Mesothelial cell of epicardium (in vitro differentiated cells): ENCODE data around the gene GRIA1. TPM values are rescaled to one million over a fixed set of nuclear protein-coding genes. Genes with fewer than 3 reads are reported as not detected.

ENCODE experiments used
- DNase-seq, 2 experiments: peaks; one replicate each; pipeline ENCODE4 v3.0.0; 2021; ENCODE audit warnings: low spot score in 2 of 2; ENCODE audit not compliant: unreplicated experiment in 2 of 2
- H3K27ac Mint-ChIP-seq: 2 replicates; pipeline ENCODE4 v1.8.0; 2021; ENCODE audit warnings: mixed read lengths
- H3K27me3 Mint-ChIP-seq: 2 replicates; pipeline ENCODE4 v1.8.0; 2021; ENCODE audit warnings: low read depth, mixed read lengths
- H3K36me3 Mint-ChIP-seq: 2 replicates; pipeline ENCODE4 v1.8.0; 2021; ENCODE audit warnings: mixed read lengths
- H3K4me1 Mint-ChIP-seq: 2 replicates; pipeline ENCODE4 v1.8.0; 2021; ENCODE audit warnings: mixed read lengths
- H3K4me3 Mint-ChIP-seq: 2 replicates; pipeline ENCODE4 v1.8.0; 2021; ENCODE audit warnings: mild to moderate bottlenecking, moderate library complexity, mixed read lengths
- H3K9me3 Mint-ChIP-seq: 2 replicates; pipeline ENCODE4 v1.8.0; 2021; ENCODE audit warnings: mixed read lengths
- CTCF ChIP-seq: fragments of 200-600 bp; sonication (generic); IDR thresholded peaks from one replicate; pipeline ENCODE4 v1.5.0; 2021; ENCODE audit warnings: antibody characterized with exemption; ENCODE audit not compliant: unreplicated experiment
- total RNA-seq: library from RNA; stranded (reverse); gene quantifications from 3 replicates; pipeline ENCODE4 v1.2.1, GENCODE V29; 2021

GRIA1 gene
- total RNA-seq, 1 donor from 2014 or later, result 1.3 TPM

DNA sequence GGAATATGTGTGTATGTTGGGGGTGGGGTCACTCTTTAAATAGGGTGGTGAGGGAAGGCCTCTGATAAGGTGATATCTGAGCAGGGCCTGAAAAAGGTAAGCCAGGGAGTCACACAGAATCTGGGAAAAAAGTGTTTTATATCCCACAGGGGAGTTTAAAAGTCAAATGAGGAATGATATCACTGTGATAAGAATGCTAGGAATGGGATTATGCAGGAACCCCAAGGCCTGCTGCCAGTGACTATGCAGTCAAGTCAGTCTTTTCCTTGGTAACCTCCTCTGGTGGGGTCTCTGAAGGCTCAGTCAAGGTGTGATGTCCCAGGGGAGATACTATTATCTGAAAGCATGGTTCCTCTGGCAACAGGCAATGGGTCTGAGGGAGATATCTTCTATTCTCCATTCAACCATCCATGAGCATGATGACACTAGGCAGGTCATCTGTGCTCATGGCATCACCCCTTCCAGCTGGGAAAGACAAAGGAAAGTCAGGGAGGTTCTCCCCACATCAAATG, 53.5 kb downstream of the GRIA1 start:
- TF ChIP-seq CTCF, result no peak
- no peak overlapping the region for H3K4me3 Mint-ChIP-seq
- H3K27ac Mint-ChIP-seq, result no peak overlapping the region
- H3K4me1 Mint-ChIP-seq, result no peaks in the 10 kb centered on the region
- no peak for DNase-seq
- peaks cover 4% of the 10 kb centered on the region for H3K9me3 Mint-ChIP-seq
- H3K36me3 Mint-ChIP-seq, result no peaks in the 10 kb centered on the region
- no peaks in the 10 kb centered on the region for H3K27me3 Mint-ChIP-seq

GRCh38 chr5:153544706-153545105, 54.2 kb downstream of the GRIA1 start:
- Mint-ChIP-seq H3K4me1 (no peaks in the 10 kb centered on the region), H3K4me3 (no peak overlapping the region), H3K36me3 (no peaks in the 10 kb centered on the region), H3K27me3 (no peaks in the 10 kb centered on the region), H3K9me3 (peaks cover 4% of the 10 kb centered on the region), H3K27ac (no peak overlapping the region)
- no peak for TF ChIP-seq CTCF
- no peak for DNase-seq

DNA sequence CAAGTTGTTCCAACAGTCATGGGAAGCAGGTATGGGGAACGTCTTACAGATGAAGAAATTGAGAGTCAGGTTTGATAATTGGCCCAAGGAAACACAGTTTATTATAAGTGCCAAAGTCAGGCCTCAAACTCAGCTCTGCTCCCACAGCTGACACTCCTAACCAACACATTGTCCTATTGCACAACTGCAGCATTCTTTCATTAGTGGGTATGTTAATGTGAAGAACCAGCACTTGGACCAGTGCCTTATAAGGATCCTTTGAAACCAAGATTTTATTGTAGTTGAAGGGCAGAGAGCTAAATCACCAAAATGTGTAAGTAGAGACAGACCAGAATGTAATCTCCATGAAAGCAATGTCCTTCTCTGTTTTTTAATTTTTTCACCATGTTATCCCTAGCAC, 56.1 kb downstream of the GRIA1 start:
- Mint-ChIP-seq H3K27ac (no peak overlapping the region), H3K4me3 (no peak overlapping the region), H3K9me3 (peaks cover 4% of the 10 kb centered on the region), H3K27me3 (no peaks in the 10 kb centered on the region), H3K4me1 (peaks cover 5% of the 10 kb centered on the region), H3K36me3 (no peaks in the 10 kb centered on the region)
- no peak for DNase-seq
- no peak for TF ChIP-seq CTCF

DNA sequence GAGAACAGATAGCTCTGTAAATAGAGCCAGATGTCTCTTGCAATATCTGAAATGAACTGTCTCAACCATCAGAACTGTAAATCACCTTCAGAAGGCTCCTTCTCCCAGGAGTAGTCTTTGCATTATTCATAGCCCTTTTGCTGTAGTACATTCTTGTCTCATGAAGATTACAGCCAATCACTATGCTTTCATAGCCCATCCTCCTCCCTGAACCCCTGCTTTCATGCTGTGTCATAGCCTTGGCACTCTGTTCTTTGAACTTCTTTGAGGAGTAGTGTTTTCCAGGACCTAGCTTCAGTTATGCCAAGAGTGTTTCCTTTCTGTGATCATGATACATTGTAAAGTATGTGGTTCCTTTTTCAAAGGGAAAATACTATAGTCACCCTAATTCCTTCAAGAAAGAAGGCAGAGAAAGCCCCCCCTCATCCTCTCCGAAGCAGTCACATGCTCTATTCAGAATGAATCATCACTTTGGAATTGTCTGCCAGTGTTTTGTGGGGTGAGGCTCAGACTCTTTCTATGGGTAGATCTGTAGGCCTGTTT, 61.1 kb downstream of the GRIA1 start:
- Mint-ChIP-seq H3K36me3 (no peaks in the 10 kb centered on the region), H3K4me1 (peaks cover 17% of the 10 kb centered on the region), H3K4me3 (no peak overlapping the region), H3K27ac (peak overlapping the region; percentile 80), H3K9me3 (no peaks in the 10 kb centered on the region), H3K27me3 (no peaks in the 10 kb centered on the region)
- no peak for DNase-seq
- no peak for TF ChIP-seq CTCF

- Mint-ChIP-seq H3K4me3 (no peak overlapping the region), H3K27ac (no peak overlapping the region), H3K36me3 (no peaks in the 10 kb centered on the region), H3K9me3 (no peaks in the 10 kb centered on the region), H3K27me3 (no peaks in the 10 kb centered on the region), H3K4me1 (peaks cover 17% of the 10 kb centered on the region)
- DNase-seq, result no peak
- no peak for TF ChIP-seq CTCF
Observed at GRCh38 chr5:153552886-153553285, 62.4 kb downstream of the GRIA1 start.
